HEK293 (cell line): Measurements from ENCODE around the gene HEXIM1.

Experiments
- CTCF ChIP-seq: fragments of 450-650 bp; formaldehyde crosslinking; IDR thresholded peaks from 2 replicates; pipeline ENCODE4 v1.5.1; 2016; ENCODE audit warnings: missing biosample characterization, missing genetic modification characterization
- IKZF3 ChIP-seq: fragments of 450-650 bp; IDR thresholded peaks from 2 replicates; pipeline ENCODE4 v1.5.0; 2018; ENCODE audit warnings: missing biosample characterization, mild to moderate bottlenecking, missing genetic modification characterization, moderate library complexity
- SP2 ChIP-seq: fragments of 450-650 bp; formaldehyde crosslinking; IDR thresholded peaks from 2 replicates; pipeline ENCODE4 v1.5.1; 2016; ENCODE audit warnings: missing biosample characterization, missing genetic modification characterization
- YY1 ChIP-seq: fragments of 450-650 bp; formaldehyde crosslinking; IDR thresholded peaks from 2 replicates; pipeline ENCODE4 v1.5.1; 2018; ENCODE audit warnings: missing biosample characterization, missing genetic modification characterization
- ZNF169 ChIP-seq: fragments of 450-650 bp; formaldehyde crosslinking; IDR thresholded peaks from 2 replicates; pipeline ENCODE4 v1.5.1; 2016; ENCODE audit warnings: missing biosample characterization, missing genetic modification characterization
- ZNF629 ChIP-seq: fragments of 450-650 bp; formaldehyde crosslinking; IDR thresholded peaks from 2 replicates; pipeline ENCODE4 v1.5.1; 2017; ENCODE audit warnings: missing biosample characterization, missing genetic modification characterization
- ZNF747 ChIP-seq: fragments of 450-650 bp; formaldehyde crosslinking; IDR thresholded peaks from 2 replicates; pipeline ENCODE4 v1.5.1; 2016; ENCODE audit warnings: missing biosample characterization, missing genetic modification characterization
- ZNF76 ChIP-seq: fragments of 450-650 bp; formaldehyde crosslinking; IDR thresholded peaks from 2 replicates; pipeline ENCODE4; 2016; ENCODE audit warnings: low read depth, missing biosample characterization, missing genetic modification characterization, borderline replicate concordance
- TF ChIP-seq, protein P1 (sequence below): IDR thresholded peaks from 2 replicates; pipeline ENCODE4 v1.6.1; 2011; ENCODE audit warnings: mild to moderate bottlenecking, low read depth, low read length, borderline replicate concordance
- TF ChIP-seq, protein P2 (sequence below): fragments of 450-650 bp; formaldehyde crosslinking; IDR thresholded peaks from 2 replicates; pipeline ENCODE4 v1.5.1; 2016; ENCODE audit warnings: missing biosample characterization, missing genetic modification characterization
- TF ChIP-seq, protein P3 (sequence below): fragments of 450-650 bp; IDR thresholded peaks from 2 replicates; pipeline ENCODE4 v1.5.1; 2018; ENCODE audit warnings: missing biosample characterization, missing genetic modification characterization
- TF ChIP-seq, protein P4 (sequence below): fragments of 450-650 bp; formaldehyde crosslinking; IDR thresholded peaks from 2 replicates; pipeline ENCODE4 v1.5.1; 2017; ENCODE audit warnings: missing biosample characterization, mild to moderate bottlenecking, missing genetic modification characterization, moderate library complexity

DNA sequence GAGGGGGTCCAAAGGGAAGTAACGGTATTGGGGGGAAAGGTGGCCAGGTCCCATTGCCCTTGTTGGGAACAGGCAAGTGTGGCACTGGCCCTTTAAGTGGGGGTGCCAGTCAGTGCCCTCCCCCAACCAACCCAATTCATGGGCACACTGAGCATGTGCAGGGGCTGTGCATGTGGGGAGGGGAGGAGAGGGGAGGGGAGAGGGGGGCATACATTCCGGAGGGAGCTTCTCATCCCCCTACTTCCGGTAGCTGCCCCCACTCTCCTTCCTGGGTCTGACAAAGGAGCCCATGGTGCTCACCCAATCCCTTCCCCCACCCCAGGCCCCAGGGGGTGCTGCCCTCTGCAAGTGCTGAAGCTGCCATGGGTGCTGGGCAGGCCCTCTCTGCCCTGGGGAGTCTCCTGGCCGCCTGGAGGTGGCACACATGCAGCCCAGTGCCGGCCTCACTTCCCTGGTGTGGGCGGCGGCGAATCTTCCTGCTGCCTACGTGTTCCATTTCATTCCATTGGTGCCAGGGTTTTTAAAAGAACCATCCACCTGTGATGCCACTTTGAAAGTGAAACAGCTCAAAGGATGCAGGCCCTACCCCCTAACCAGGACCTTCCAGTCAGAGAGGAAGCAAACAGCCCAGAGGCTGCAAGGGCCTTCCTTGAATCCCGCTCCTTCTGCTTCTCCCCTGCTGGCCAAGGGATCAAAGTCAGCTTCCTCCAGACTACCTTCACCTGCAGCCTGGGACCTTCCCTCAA is 24.4 kb downstream of the HEXIM1 start:
- 0 out of 2 replicates have a peak, but pooled peaks have one; percentile 41 for TF ChIP-seq CTCF (tag by site-specific recombination)
- TF ChIP-seq ZNF629 (tag by site-specific recombination) = no peak
- TF ChIP-seq IKZF3 = no peak
- TF ChIP-seq, protein P1, sequence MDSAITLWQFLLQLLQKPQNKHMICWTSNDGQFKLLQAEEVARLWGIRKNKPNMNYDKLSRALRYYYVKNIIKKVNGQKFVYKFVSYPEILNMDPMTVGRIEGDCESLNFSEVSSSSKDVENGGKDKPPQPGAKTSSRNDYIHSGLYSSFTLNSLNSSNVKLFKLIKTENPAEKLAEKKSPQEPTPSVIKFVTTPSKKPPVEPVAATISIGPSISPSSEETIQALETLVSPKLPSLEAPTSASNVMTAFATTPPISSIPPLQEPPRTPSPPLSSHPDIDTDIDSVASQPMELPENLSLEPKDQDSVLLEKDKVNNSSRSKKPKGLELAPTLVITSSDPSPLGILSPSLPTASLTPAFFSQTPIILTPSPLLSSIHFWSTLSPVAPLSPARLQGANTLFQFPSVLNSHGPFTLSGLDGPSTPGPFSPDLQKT = no peak
- TF ChIP-seq YY1 = no peak
- TF ChIP-seq, protein P2, sequence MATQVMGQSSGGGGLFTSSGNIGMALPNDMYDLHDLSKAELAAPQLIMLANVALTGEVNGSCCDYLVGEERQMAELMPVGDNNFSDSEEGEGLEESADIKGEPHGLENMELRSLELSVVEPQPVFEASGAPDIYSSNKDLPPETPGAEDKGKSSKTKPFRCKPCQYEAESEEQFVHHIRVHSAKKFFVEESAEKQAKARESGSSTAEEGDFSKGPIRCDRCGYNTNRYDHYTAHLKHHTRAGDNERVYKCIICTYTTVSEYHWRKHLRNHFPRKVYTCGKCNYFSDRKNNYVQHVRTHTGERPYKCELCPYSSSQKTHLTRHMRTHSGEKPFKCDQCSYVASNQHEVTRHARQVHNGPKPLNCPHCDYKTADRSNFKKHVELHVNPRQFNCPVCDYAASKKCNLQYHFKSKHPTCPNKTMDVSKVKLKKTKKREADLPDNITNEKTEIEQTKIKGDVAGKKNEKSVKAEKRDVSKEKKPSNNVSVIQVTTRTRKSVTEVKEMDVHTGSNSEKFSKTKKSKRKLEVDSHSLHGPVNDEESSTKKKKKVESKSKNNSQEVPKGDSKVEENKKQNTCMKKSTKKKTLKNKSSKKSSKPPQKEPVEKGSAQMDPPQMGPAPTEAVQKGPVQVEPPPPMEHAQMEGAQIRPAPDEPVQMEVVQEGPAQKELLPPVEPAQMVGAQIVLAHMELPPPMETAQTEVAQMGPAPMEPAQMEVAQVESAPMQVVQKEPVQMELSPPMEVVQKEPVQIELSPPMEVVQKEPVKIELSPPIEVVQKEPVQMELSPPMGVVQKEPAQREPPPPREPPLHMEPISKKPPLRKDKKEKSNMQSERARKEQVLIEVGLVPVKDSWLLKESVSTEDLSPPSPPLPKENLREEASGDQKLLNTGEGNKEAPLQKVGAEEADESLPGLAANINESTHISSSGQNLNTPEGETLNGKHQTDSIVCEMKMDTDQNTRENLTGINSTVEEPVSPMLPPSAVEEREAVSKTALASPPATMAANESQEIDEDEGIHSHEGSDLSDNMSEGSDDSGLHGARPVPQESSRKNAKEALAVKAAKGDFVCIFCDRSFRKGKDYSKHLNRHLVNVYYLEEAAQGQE (tag by site-specific recombination) = no peak; the same call in 1 of the 2 replicates
- TF ChIP-seq ZNF76 (tag by site-specific recombination) = no peak
- TF ChIP-seq ZNF169 = no peak
- peak; percentile 15 for TF ChIP-seq SP2
- TF ChIP-seq, protein P3, sequence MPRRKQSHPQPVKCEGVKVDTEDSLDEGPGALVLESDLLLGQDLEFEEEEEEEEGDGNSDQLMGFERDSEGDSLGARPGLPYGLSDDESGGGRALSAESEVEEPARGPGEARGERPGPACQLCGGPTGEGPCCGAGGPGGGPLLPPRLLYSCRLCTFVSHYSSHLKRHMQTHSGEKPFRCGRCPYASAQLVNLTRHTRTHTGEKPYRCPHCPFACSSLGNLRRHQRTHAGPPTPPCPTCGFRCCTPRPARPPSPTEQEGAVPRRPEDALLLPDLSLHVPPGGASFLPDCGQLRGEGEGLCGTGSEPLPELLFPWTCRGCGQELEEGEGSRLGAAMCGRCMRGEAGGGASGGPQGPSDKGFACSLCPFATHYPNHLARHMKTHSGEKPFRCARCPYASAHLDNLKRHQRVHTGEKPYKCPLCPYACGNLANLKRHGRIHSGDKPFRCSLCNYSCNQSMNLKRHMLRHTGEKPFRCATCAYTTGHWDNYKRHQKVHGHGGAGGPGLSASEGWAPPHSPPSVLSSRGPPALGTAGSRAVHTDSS (tag by site-specific recombination) = no peak
- TF ChIP-seq, protein P4, sequence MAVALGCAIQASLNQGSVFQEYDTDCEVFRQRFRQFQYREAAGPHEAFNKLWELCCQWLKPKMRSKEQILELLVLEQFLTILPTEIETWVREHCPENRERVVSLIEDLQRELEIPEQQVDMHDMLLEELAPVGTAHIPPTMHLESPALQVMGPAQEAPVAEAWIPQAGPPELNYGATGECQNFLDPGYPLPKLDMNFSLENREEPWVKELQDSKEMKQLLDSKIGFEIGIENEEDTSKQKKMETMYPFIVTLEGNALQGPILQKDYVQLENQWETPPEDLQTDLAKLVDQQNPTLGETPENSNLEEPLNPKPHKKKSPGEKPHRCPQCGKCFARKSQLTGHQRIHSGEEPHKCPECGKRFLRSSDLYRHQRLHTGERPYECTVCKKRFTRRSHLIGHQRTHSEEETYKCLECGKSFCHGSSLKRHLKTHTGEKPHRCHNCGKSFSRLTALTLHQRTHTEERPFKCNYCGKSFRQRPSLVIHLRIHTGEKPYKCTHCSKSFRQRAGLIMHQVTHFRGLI = no peak
- TF ChIP-seq ZNF747 (tag by site-specific recombination) = no peak
